HG02943 (cell line): ENCODE data around the gene CACNA1A.
A peak's percentile ranks its signal among the peaks of the same experiment; 100 is the strongest.
"Not testable (repeated sequence)": the region's sequence is repeated elsewhere in the genome, so short reads cannot be mapped to it uniquely, and the experiment has no call there.

Source experiments
- ATAC-seq: cut with Tn5 transposase; IDR thresholded peaks from one replicate; pipeline ENCODE4 v1.9.1; 2021; ENCODE audit warnings: mild to moderate bottlenecking, low read depth, moderate library complexity; ENCODE audit not compliant: unreplicated experiment

Gene CACNA1A

DNA sequence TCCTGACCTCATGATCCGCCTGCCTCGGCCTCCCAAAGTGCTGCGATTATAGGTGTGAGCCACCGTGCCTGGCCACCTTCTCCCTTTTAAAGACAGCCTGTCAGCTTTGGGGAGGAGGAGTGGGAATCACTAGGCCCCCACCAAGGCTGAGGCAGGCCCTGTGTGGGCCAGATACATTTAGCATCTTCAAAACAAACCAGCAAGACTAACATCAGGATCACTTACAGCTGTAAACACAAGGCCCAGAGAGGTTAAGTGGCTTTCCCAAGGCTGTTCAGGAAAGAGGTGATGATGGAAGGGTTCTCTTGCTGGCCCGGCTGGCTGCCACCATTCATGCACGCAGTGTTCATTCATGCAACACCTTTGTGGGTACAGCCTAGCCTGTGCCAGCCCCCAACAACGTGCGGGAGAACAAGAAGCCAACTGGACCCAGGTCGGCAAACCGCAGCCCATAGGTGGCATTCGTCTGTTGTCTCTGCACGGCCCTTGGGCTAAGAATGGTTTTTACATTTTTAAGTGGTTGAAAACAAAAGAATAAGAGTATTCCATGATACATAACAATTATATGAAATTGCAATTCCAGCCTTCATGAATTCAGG, 333.0 kb downstream of the CACNA1A start:
- ATAC-seq, result no peak

DNA sequence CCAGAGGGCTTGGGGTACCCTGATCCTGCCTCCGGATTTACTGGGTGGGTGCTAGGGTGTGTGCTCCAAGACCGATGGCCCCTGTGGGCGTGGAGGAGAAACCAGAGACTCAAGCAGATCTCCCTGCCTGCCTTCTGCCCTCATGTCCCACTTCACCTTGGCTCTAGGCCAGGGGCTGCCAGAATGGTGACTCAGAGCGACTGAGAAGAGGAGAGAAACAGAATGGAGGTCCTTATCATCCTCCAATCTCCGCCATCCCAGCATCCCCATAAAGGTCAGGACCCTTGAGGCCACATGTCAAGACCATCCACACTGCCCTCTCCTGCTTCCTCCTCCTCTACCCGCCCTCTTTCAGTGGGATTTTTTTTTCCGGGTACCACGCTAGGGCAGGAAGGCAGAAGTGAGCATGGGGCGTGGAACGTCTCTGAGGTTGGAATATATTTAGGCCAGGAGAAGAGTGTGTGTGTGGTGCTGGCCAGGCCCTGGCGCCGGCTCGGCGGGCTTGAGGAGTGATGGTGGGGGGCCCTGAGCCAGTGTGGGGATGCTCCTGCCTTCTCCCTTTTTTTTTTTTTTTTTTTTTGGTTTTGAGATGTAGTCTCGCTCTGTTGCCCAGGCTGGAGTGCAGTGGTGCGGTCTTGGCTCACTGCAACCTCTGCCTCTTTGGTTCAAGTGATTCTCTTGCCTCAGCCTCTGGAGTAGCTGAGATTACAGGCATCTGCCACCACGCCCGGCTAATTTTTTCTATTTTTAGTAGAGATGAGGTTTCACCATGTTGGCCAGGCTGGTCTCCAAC, 333.7 kb downstream of the CACNA1A start:
- ATAC-seq, result no peak

DNA sequence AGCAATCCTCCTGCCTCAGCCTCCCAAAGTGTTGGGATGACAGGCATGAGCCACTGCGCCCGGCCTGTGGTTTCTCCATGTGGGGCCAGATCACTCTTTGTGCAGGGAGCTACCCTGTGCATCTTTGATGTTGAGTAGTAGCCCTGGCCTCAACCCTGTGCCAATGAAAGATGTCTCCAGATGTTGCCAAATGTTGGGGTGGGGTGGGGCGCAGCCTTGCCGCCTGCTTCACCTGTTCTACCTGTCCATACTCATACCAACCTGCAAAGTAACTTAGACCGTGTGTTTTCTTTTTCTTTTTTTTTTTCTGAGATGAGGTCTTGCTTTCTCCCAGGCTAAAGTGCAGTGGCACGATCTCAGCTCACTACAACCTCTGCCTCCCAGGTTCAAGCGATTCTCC, 335.1 kb downstream of the CACNA1A start:
- ATAC-seq, result no peak

GRCh38 chr19:13169769-13170168, 336.5 kb downstream of the CACNA1A start:
- no peak for ATAC-seq

DNA sequence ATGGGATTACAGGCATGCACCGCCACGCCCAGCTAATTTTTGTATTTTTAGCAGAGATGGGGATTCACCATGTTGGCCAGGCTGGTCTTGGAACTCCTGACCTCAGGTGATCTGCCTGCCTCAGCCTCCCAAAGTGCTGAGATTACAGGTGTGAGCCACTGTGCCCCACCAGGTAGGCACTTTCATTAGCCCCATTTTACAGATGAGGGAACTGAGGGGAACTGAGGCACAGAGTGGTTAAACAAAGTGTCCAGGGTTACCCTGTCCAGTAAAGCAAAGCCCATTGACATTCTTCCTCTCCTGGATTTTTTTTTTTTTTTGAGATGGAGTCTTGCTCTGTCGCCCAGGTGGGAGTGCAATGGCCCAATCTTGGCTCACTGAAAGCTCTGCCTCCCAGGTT, 340.1 kb downstream of the CACNA1A start:
- ATAC-seq, result not testable (repeated sequence)

GRCh38 chr19:13165162-13165997, 340.9 kb downstream of the CACNA1A start:
- ATAC-seq, result no peak

- no peak for ATAC-seq
Measured at GRCh38 chr19:13164343-13165161, 341.7 kb downstream of the CACNA1A start.

- ATAC-seq, result no peak
Measured at GRCh38 chr19:13163609-13164342, 342.5 kb downstream of the CACNA1A start.

GRCh38 chr19:13162724-13163608, 343.3 kb downstream of the CACNA1A start:
- ATAC-seq, result peak; percentile 37

DNA sequence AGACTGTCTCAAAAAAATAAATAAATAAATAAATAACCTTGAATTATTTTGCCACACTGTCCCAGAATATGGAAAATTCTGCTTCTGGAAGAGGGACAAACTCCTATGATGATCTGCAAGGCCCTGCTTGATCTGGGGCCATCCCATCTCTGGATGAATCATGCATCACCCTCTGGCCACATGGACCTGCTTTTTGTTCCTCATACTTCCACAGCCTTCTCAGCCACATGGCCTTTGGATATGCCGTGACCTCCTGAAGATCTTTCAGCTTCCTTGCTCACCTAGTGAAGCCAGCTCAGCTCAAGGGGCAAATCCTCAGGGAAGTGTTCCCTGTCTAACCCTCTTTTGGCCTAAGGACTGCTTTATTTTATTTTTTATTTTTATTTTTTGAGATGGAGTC, 345.7 kb downstream of the CACNA1A start:
- ATAC-seq, result no peak

DNA sequence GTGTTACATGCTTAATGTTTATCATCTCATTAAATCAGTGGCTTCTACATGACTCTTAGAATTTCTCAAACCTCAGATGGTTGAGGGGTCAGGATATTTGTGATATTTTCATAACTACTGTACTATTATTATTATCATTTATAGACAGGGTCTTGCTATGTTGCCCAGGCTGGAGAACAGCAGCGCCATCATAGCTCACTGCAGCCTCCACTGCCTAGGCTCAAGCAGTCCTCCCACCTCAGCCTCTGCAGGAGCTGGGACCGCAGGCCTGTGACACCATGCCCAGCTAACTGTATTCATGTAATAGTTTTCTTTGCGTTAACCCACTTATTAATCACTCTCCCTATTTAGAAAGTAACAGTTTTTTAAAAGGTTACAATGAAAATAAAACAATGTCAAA, 346.6 kb downstream of the CACNA1A start:
- ATAC-seq, result no peak
